ENCODE measurements around the gene SFT2D3. TPM values are rescaled to one million over a fixed set of nuclear protein-coding genes. Genes with fewer than 3 reads are reported as not detected.

The SFT2D3 gene
- total RNA-seq, 1 donor from 2014 or later = 6.6 TPM

Other genes starting within 250 kb of the SFT2D3 start
- gene IWS1, start 175.0 kb upstream of the SFT2D3 start, total RNA-seq = 52.3 and 57.6 TPM in 2 replicates
- gene MYO7B, start 165.8 kb upstream of the SFT2D3 start, total RNA-seq = 0.10 and 0.12 TPM in 2 replicates
- not detected in 2 replicates for gene GPR17, start 55.3 kb upstream of the SFT2D3 start, total RNA-seq
- 4.8 and 5.1 TPM in 2 replicates for gene LIMS2, start 26.0 kb upstream of the SFT2D3 start, total RNA-seq
- 81.0 and 82.4 TPM in 2 replicates for gene WDR33, start 109.7 kb downstream of the SFT2D3 start, total RNA-seq
- gene POLR2D, start 156.7 kb downstream of the SFT2D3 start, total RNA-seq = 78.3 and 79.8 TPM in 2 replicates
- gene AMMECR1L, start 184.5 kb downstream of the SFT2D3 start, total RNA-seq = 21.6 and 22.2 TPM in 2 replicates